Measurements from ENCODE around the gene ZSCAN9. TPM values are rescaled to one million over a fixed set of nuclear protein-coding genes. Genes with fewer than 3 reads are reported as not detected.

ZSCAN9 gene
- total and polyA plus RNA-seq, 2 of the 13 experiments (the other 11 are each of a cell fraction or from before 2014, with no cell fraction given), result 14.6 to 17.8 TPM

DNA sequence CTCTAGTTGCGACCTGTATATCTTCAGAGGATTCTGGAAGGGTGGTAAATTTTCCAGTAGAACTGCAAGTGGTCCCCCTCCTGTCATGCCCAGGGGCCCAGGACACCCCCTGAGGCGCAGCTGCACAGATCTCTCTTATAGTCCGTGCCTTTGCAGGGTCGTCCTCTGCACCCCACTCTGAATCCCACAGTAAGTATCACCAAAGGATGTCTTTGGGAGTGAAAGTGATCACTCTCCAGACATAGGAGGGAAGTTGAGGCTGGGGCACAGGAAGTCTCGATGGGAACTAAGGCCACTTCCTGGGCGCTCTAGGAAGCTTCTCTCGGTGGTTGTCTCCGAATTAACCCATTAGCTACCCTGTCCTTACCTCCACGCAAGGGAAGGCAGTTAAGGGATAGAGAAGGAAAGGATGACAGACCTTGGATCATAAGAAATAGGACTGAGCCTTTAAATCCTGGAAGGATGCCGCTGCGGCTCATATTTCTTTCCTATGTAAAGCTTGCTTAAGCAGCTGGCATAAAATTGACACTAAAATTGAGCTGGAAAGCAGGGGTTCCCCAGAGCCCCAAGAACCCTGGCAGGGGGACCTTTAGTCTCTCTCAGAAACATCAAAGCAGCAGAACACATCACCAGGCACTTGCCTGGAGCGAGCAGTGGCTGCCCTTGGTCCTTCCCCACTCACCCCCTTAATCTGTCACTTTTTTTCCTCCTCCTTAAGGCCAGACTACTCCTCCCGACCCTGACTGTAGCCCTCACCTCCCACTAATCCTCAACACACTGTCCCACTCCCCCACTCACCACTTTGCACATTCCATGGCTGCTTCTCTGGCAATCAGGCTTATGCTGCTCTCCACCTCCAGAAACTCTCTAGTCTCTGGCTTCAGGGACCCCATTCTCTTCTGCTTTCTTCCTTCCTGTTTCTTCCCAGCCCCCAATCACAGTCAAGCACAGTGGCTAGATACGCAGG, 27.2 kb downstream of the ZSCAN9 start, which contains the start of gene ZKSCAN4 (continued):
- TF ChIP-seq, protein P1, sequence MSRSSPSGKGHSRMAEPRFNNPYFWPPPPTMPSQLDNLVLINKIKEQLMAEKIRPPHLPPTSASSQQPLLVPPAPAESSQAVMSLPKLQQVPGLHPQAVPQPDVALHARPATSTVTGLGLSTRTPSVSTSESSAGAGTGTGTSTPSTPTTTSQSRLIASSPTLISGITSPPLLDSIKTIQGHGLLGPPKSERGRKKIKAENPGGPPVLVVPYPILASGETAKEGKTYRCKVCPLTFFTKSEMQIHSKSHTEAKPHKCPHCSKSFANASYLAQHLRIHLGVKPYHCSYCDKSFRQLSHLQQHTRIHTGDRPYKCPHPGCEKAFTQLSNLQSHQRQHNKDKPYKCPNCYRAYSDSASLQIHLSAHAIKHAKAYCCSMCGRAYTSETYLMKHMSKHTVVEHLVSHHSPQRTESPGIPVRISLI (CRISPR knock-in tag; IDR thresholded peaks at IDR 0.05; ENCODE audit: borderline replicate concordance), result no peak
- TF ChIP-seq SPEN (CRISPR knock-in tag; IDR thresholded peaks at IDR 0.05; ENCODE audit: low read depth), result peak; percentile 95
- TF ChIP-seq, protein P2, sequence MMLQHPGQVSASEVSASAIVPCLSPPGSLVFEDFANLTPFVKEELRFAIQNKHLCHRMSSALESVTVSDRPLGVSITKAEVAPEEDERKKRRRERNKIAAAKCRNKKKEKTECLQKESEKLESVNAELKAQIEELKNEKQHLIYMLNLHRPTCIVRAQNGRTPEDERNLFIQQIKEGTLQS (CRISPR knock-in tag; IDR thresholded peaks at IDR 0.05), result no peak
- no peak for TF ChIP-seq ATM (IDR thresholded peaks at IDR 0.05; ENCODE audit: borderline replicate concordance)
- peak; percentile 65; the same call in 1 of the 2 replicates for TF ChIP-seq NFKBIZ (CRISPR knock-in tag; IDR thresholded peaks at IDR 0.05)
- TF ChIP-seq CEBPB (IDR thresholded peaks at IDR 0.05; ENCODE audit: borderline replicate concordance, low read depth, low read length), result no peak
- TF ChIP-seq CBX5 (CRISPR knock-in tag; IDR thresholded peaks at IDR 0.05; ENCODE audit: borderline replicate concordance), result peak; percentile 82; the same call in 1 of the 2 replicates
- no peak for TF ChIP-seq TRAFD1 (CRISPR knock-in tag; IDR thresholded peaks at IDR 0.05; ENCODE audit: borderline replicate concordance)
- TF ChIP-seq MTF2 (CRISPR knock-in tag; IDR thresholded peaks at IDR 0.05; ENCODE audit: borderline replicate concordance), result 0 out of 2 replicates have a peak, but pooled peaks have one; percentile 51
- TF ChIP-seq FOXO4 (CRISPR knock-in tag; conservative IDR thresholded peaks at IDR 0.05), result 0 out of 2 replicates have a peak, but pooled peaks have one; percentile 32
- peak; percentile 42 to 74; a peak in 3 of 4 replicates for TF ChIP-seq POLR2A (IDR thresholded peaks at IDR 0.05; ENCODE audit: insufficient read depth in 1 of 2, low read depth in 2 of 2, low read length in 2 of 2)
- no peak for TF ChIP-seq SETDB1 (CRISPR knock-in tag; IDR thresholded peaks at IDR 0.05; ENCODE audit: borderline replicate concordance)
- peak; percentile 25; the same call in 1 of the 2 replicates for TF ChIP-seq GATA4 (IDR thresholded peaks at IDR 0.05; ENCODE audit: borderline replicate concordance, low read depth)
- TF ChIP-seq ZSCAN25 (CRISPR knock-in tag; IDR thresholded peaks at IDR 0.05), result peak; percentile 56; the same call in 1 of the 2 replicates
- TF ChIP-seq, protein P3, sequence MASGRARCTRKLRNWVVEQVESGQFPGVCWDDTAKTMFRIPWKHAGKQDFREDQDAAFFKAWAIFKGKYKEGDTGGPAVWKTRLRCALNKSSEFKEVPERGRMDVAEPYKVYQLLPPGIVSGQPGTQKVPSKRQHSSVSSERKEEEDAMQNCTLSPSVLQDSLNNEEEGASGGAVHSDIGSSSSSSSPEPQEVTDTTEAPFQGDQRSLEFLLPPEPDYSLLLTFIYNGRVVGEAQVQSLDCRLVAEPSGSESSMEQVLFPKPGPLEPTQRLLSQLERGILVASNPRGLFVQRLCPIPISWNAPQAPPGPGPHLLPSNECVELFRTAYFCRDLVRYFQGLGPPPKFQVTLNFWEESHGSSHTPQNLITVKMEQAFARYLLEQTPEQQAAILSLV (CRISPR knock-in tag; IDR thresholded peaks at IDR 0.05; ENCODE audit: borderline replicate concordance), result peak; percentile 28; the same call in 1 of the 2 replicates
- peak; percentile 24; the same call in 1 of the 2 replicates for TF ChIP-seq ARID2 (CRISPR knock-in tag; IDR thresholded peaks at IDR 0.05; ENCODE audit: borderline replicate concordance)
- TF ChIP-seq ZFP1 (CRISPR knock-in tag; IDR thresholded peaks at IDR 0.05), result peak; percentile 70; the same call in 1 of the 2 replicates
- no peak for TF ChIP-seq ZNF382 (CRISPR knock-in tag; IDR thresholded peaks at IDR 0.05; ENCODE audit: borderline replicate concordance)
- TF ChIP-seq GFI1 (CRISPR knock-in tag; IDR thresholded peaks at IDR 0.05; ENCODE audit: borderline replicate concordance), result no peak
- 0 out of 2 replicates have a peak, but pooled peaks have one; percentile 77 for TF ChIP-seq ZNF329 (CRISPR knock-in tag; IDR thresholded peaks at IDR 0.05; ENCODE audit: low read depth)
- TF ChIP-seq ZFY (CRISPR knock-in tag; IDR thresholded peaks at IDR 0.05), result peak; percentile 79
- TF ChIP-seq NFE2L1 (CRISPR knock-in tag; IDR thresholded peaks at IDR 0.05; ENCODE audit: borderline replicate concordance), result no peak
- TF ChIP-seq IRF2 (CRISPR knock-in tag; IDR thresholded peaks at IDR 0.05), result peak; percentile 99
